Suprapubic skin (tissue), 4 donors: ENCODE measurements around the gene PAXX. TPM values are rescaled to one million over a fixed set of nuclear protein-coding genes. Genes with fewer than 3 reads are reported as not detected.

Experiments
- DNase-seq, 2 donors: peaks; one replicate each; pipeline ENCODE4 v3.0.0-alpha.2; 2019; ENCODE audit warnings: low spot score in 2 of 2
- H3K27ac ChIP-seq: fragments of 200-600 bp; sonication (generic); one replicate; pipeline ENCODE4 v1.5.1; 2019
- H3K27me3 ChIP-seq: fragments of 200-600 bp; sonication (generic); one replicate; pipeline ENCODE4 v1.5.1; 2019
- H3K36me3 ChIP-seq: fragments of 200-600 bp; sonication (generic); one replicate; pipeline ENCODE4 v1.5.1; 2019
- H3K4me1 ChIP-seq: fragments of 200-600 bp; sonication (generic); one replicate; pipeline ENCODE4 v1.5.1; 2019
- H3K4me3 ChIP-seq: fragments of 200-600 bp; sonication (generic); one replicate; pipeline ENCODE4 v1.5.1; 2019; ENCODE audit warnings: mild to moderate bottlenecking
- H3K9me3 ChIP-seq: fragments of 200-600 bp; sonication (generic); one replicate; pipeline ENCODE4 v1.5.1; 2019
- EP300 ChIP-seq: sonication (generic); formaldehyde crosslinking; IDR thresholded peaks from one replicate; pipeline ENCODE4 v1.6.1; 2017; ENCODE audit warnings: antibody characterized with exemption
- POLR2A ChIP-seq, 2 donors: fragments of 450-650 bp; IDR thresholded peaks; one replicate each; pipeline ENCODE4 v1.6.1; 2017; ENCODE audit warnings: antibody characterized with exemption in 2 of 2, mild to moderate bottlenecking in 2 of 2, moderate library complexity in 2 of 2
- POLR2AphosphoS5 ChIP-seq, 3 donors: sonication (generic); formaldehyde crosslinking; IDR thresholded peaks; one replicate each; pipeline ENCODE4 v1.6.1; 2017; ENCODE audit warnings: antibody characterized with exemption in 3 of 3
- WGBS: methylation state at CpG from one replicate; pipeline ENCODE4 v1.1.5; 2018; 5-methylcytosine and 5-hydroxymethylcytosine counted together
- total RNA-seq, 4 donors: library from RNA; depleted of rRNA; stranded (reverse); fragments of >200 nt; gene quantifications; one replicate each; pipeline ENCODE4 v1.1.0, GENCODE V29; 2016
- TF ChIP-seq, protein P1 (sequence below), 2 donors: fragments of 200-600 bp in 1 of 2; fragments of 450-650 bp in 1 of 2; sonication (generic) in 1 of 2; IDR thresholded peaks; one replicate each; pipeline ENCODE4 v1.5.1; 2016 to 2019; ENCODE audit warnings: antibody characterized with exemption in 2 of 2, mild to moderate bottlenecking in 1 of 2, moderate library complexity in 1 of 2

PAXX gene
- total RNA-seq, 4 donors from 2014 or later = 43.2 to 68.6 (median 61.5) TPM

DNA sequence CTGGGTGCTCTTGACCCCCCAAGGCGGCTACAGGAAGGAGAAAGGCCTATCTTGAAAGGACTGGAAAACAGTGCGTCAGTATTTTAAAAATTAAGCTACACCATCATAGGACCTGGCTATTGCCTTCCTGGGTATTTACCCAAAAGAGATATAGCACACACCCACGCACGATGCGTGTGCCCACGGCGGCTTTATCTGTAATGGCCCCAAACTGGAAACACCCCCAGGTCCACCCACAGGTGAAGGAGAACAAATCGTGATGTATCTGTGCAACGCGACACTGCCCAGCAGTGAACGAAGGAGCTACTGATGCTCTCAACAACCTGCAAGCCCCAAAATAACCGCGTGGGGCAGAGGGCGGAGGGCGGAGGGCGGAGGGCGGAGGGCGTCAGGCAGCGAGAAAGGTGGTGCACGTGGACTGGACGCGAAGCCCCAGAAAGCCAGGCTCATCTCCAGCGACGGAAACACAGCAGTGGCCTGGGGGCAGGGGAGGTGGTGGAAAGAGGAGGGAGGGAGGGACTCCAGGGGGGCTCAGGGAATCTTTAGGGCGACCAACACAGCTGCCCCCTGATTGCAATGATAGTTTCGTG is 27.3 kb upstream of the PAXX start:
- peaks cover 36% of the 10 kb centered on the region for H3K4me1 ChIP-seq
- H3K36me3 ChIP-seq = no peaks in the 10 kb centered on the region
- no peak for DNase-seq
- no peak overlapping the region for H3K27ac ChIP-seq
- H3K4me3 ChIP-seq = no peak overlapping the region
- H3K9me3 ChIP-seq = no peaks in the 10 kb centered on the region
- no peaks in the 10 kb centered on the region for H3K27me3 ChIP-seq
- TF ChIP-seq, protein P1, sequence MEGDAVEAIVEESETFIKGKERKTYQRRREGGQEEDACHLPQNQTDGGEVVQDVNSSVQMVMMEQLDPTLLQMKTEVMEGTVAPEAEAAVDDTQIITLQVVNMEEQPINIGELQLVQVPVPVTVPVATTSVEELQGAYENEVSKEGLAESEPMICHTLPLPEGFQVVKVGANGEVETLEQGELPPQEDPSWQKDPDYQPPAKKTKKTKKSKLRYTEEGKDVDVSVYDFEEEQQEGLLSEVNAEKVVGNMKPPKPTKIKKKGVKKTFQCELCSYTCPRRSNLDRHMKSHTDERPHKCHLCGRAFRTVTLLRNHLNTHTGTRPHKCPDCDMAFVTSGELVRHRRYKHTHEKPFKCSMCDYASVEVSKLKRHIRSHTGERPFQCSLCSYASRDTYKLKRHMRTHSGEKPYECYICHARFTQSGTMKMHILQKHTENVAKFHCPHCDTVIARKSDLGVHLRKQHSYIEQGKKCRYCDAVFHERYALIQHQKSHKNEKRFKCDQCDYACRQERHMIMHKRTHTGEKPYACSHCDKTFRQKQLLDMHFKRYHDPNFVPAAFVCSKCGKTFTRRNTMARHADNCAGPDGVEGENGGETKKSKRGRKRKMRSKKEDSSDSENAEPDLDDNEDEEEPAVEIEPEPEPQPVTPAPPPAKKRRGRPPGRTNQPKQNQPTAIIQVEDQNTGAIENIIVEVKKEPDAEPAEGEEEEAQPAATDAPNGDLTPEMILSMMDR (IDR thresholded peaks at IDR 0.05) = no peak
- TF ChIP-seq EP300 (no peak), POLR2AphosphoS5 (IDR thresholded peaks at IDR 0.05) (no peak), POLR2A (IDR thresholded peaks at IDR 0.05) (no peak)
- 86% methylated on average over 26 of the region's 26 CpGs for WGBS

DNA sequence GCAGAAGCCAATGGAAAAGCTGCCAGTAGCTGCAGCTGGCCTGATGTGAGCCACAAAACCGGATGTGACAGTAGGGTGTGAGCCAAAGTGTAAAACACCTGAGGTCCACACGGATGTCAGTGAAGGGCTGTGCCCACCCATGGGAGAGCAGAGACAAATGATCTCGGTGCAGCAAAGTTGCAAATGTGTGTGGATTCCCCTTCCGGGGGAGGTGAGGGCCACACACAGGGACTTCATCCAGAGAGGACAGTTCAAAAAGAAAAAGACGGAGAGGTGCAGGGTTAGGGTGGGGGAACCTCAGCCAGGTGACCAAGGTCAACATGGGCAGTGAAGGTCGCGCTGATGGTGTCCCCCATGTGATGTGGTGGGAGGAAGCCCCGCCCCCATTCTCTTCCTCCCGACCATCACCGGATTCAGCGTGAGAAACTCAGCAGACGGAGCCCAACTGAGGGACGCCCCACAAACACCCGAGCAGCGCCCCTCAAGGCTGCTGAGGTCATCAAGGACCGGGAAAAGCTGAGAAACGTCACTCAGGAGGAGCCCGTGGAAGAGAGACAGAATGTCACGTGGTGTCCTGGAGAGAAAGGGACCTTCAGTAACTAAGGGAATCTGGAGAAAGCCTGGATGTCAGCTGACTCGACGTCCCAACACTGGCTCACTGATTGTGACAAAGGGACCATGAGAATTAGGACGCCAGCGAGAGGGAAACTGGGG is 26.3 kb upstream of the PAXX start:
- DNase-seq = no peak
- Histone ChIP-seq H3K4me1 (peaks cover 32% of the 10 kb centered on the region), H3K36me3 (no peaks in the 10 kb centered on the region), H3K9me3 (no peaks in the 10 kb centered on the region), H3K27me3 (no peaks in the 10 kb centered on the region), H3K4me3 (no peak overlapping the region), H3K27ac (no peak overlapping the region)
- 31% methylated on average over 23 of the region's 23 CpGs for WGBS
- TF ChIP-seq POLR2AphosphoS5 (IDR thresholded peaks at IDR 0.05) (no peak), POLR2A (IDR thresholded peaks at IDR 0.05) (no peak), EP300 (no peak)
- TF ChIP-seq, protein P1 (IDR thresholded peaks at IDR 0.05) = no peak

DNA sequence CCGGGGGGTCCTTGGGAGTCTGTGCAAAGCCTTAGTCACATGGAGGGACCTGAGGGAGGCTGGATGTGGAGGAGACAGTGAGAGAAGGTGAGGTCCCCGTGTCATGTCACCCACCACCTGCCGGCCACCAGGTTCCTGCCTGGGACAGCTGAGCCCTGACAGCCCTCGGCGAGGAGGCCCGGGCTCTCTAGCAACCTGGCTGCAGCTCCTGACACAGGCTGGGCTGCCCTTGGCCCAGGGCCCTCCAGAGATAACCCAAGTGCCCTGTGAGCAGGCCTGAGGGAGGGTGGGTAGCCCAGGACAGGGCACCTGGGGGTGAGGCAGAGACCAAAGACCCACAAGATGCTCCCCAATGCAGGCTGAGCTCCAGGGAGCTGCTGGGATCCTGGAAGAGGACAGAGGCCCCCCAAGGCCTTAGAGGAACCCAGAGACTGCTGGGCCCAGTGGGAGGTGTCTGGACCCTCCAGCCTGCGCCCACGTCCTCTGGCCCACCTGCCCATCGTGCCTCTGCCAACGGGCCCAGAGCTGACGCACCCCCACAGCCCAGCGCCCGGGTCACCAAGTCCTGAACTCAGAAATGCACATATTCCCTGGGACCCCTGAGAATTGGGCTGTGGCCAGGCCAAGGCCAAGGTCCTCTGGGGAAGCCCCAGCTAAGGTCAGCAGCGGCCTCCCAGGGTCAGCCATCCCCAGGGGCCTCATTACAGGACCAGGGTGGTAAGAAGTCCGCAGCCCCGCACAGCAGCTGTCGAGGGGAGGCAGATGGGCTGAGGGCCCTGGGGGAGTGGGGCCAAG is 23.7 kb upstream of the PAXX start:
- TF ChIP-seq, protein P1 (IDR thresholded peaks at IDR 0.05) = no peak
- TF ChIP-seq POLR2A (IDR thresholded peaks at IDR 0.05) (no peak), EP300 (no peak), POLR2AphosphoS5 (IDR thresholded peaks at IDR 0.05) (no peak)
- H3K27ac ChIP-seq = no peak overlapping the region
- no peak for DNase-seq
- 86% methylated on average over 6 of the region's 17 CpGs for WGBS
- no peak overlapping the region for H3K4me3 ChIP-seq
- peaks cover 21% of the 10 kb centered on the region for H3K4me1 ChIP-seq
- no peaks in the 10 kb centered on the region for H3K9me3 ChIP-seq
- no peaks in the 10 kb centered on the region for H3K36me3 ChIP-seq
- H3K27me3 ChIP-seq = no peaks in the 10 kb centered on the region

DNA sequence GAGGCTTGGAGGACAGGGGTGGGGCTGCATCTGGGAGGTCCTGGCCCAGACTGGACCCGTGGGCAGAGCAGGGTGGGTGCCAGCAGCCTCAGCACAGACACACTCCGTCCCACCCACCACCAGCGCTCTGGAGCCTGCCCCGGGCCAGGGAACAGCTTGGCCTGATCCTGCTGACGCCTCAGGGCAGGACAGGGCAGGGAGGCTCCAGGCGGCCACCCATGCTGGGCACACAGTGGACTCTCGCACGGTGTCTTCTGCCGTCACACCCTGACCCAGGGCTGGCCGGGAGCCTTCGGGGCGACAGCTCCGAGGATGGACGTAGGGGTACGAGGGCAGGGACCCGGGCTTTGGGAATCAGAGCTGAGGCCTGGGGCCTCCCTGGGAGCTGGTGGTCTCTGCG is 23.1 kb upstream of the PAXX start:
- no peaks in the 10 kb centered on the region for H3K27me3 ChIP-seq
- no peaks in the 10 kb centered on the region for H3K36me3 ChIP-seq
- H3K27ac ChIP-seq = no peak overlapping the region
- no peak for DNase-seq
- 40% methylated on average over 1 of the region's 17 CpGs for WGBS
- peaks cover 14% of the 10 kb centered on the region for H3K4me1 ChIP-seq
- H3K4me3 ChIP-seq = no peak overlapping the region
- no peaks in the 10 kb centered on the region for H3K9me3 ChIP-seq
- TF ChIP-seq EP300 (no peak), POLR2AphosphoS5 (IDR thresholded peaks at IDR 0.05) (no peak), POLR2A (IDR thresholded peaks at IDR 0.05) (no peak)
- TF ChIP-seq, protein P1 (IDR thresholded peaks at IDR 0.05) = no peak

DNA sequence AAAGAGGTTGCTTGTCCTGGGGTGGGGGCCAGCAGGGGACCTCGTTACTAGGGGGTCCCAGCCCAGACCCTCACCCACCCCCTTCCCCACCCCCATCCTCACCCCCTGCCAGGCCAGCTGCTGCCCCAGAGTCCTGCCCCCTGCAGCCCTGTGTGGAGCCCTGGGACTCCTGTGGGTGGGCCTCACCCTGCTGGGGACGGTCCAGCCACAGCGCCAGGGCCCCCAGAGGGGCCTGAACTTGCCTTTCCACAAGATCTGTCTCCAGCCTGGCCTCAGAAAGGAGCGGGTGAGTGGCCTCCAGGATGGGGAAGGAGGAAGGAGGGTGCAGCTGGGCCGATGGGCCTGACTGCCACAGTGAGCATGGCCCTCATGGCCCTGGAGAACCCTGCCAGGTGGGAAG is 22.4 kb upstream of the PAXX start:
- Histone ChIP-seq H3K4me1 (peaks cover 14% of the 10 kb centered on the region), H3K9me3 (no peaks in the 10 kb centered on the region), H3K27me3 (no peaks in the 10 kb centered on the region), H3K27ac (no peak overlapping the region), H3K36me3 (no peaks in the 10 kb centered on the region), H3K4me3 (no peak overlapping the region)
- WGBS = 90% methylated on average over 2 of the region's 5 CpGs
- no peak for DNase-seq
- no peak for TF ChIP-seq POLR2A (IDR thresholded peaks at IDR 0.05)
- no peak for TF ChIP-seq EP300
- TF ChIP-seq, protein P1 (IDR thresholded peaks at IDR 0.05) = no peak
